Adrenal gland (tissue), 5 donors: Measurements from ENCODE around the gene TEX2.

Experiments
- POLR2A ChIP-seq, 2 donors: fragments of 450-650 bp; IDR thresholded peaks; one replicate each; pipeline ENCODE4 v1.6.1; 2017; ENCODE audit warnings: antibody characterized with exemption in 2 of 2, mild to moderate bottlenecking in 2 of 2, moderate library complexity in 1 of 2
- TF ChIP-seq, protein P1 (sequence below), 6 experiments: fragments of 450-650 bp in 4 of 6; fragments of 200-600 bp in 2 of 6; sonication (generic) in 1 of 6; IDR thresholded peaks; 1 replicate in 5 of 6; 2 replicates in 1 of 6; pipeline versions ENCODE4 v1.5.1 to v1.8.0; 2016 to 2021; ENCODE audit warnings: antibody characterized with exemption in 6 of 6, mild to moderate bottlenecking in 2 of 6, moderate library complexity in 1 of 6
- donor health status: DM: no; HTN: no; CAD: no.

DNA sequence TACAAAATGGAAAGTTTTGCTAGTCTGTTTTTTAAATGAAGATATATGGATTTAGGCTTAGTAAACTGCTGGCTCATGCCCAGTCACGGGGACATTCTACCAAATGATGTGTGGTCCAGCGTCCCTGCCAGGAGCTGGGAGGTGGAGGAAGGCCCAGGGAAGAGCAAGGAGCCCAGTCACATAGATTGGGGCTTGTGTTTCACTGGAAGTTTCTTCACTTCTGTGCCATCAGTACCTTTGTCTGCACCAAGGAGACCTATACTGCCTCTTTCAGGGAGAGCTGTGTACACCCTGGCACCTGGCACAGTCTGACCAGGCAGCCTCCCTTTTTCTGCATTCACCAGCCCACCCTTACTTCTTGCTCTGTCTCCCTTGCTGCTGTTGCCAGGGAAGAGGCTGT, 100.5 kb downstream of the TEX2 start:
- TF ChIP-seq, protein P1, sequence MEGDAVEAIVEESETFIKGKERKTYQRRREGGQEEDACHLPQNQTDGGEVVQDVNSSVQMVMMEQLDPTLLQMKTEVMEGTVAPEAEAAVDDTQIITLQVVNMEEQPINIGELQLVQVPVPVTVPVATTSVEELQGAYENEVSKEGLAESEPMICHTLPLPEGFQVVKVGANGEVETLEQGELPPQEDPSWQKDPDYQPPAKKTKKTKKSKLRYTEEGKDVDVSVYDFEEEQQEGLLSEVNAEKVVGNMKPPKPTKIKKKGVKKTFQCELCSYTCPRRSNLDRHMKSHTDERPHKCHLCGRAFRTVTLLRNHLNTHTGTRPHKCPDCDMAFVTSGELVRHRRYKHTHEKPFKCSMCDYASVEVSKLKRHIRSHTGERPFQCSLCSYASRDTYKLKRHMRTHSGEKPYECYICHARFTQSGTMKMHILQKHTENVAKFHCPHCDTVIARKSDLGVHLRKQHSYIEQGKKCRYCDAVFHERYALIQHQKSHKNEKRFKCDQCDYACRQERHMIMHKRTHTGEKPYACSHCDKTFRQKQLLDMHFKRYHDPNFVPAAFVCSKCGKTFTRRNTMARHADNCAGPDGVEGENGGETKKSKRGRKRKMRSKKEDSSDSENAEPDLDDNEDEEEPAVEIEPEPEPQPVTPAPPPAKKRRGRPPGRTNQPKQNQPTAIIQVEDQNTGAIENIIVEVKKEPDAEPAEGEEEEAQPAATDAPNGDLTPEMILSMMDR (IDR thresholded peaks at IDR 0.05) = no peak
- TF ChIP-seq POLR2A (IDR thresholded peaks at IDR 0.05) = no peak
